SK-N-SH (cell line): ENCODE measurements around the gene PCDHGB6.
A peak's percentile ranks its signal among the peaks of the same experiment; 100 is the strongest.

Experiments used
- CHD2 ChIP-seq: fragments of 150-350 bp; IDR thresholded peaks from 2 replicates; pipeline ENCODE4 v1.6.1; 2018; ENCODE audit warnings: low read length; ENCODE audit not compliant: partially characterized antibody
- EP300 ChIP-seq, 2 experiments: IDR thresholded peaks; 2 replicates each; pipeline versions ENCODE4 v1.4.0 to v1.6.1; 2012; ENCODE audit warnings: borderline replicate concordance in 1 of 2, low read depth in 1 of 2, low read length in 1 of 2
- JUND ChIP-seq: IDR thresholded peaks from 2 replicates; pipeline ENCODE4 v1.4.0; 2012
- POLR2AphosphoS5 ChIP-seq: IDR thresholded peaks from 2 replicates; pipeline ENCODE4 v1.6.1; 2012; ENCODE audit warnings: low read depth, low read length
- RAD21 ChIP-seq: IDR thresholded peaks from 2 replicates; pipeline ENCODE4 v1.6.1; 2012; ENCODE audit warnings: mild to moderate bottlenecking, low read length
- RFX5 ChIP-seq: IDR thresholded peaks from 2 replicates; pipeline ENCODE4 v1.6.1; 2012; ENCODE audit warnings: mild to moderate bottlenecking, improper control_type of control experiment, low read length
- SMC3 ChIP-seq: IDR thresholded peaks from 2 replicates; pipeline ENCODE4 v1.6.1; 2012; ENCODE audit warnings: low read depth, low read length, improper control_type of control experiment
- TAF1 ChIP-seq: IDR thresholded peaks from 2 replicates; pipeline ENCODE4 v1.6.1; 2012; ENCODE audit warnings: low read depth, mild to moderate bottlenecking, low read length, moderate library complexity, borderline replicate concordance
- TCF12 ChIP-seq: IDR thresholded peaks from 2 replicates; pipeline ENCODE4 v1.4.0; 2012
- YY1 ChIP-seq: IDR thresholded peaks from 2 replicates; pipeline ENCODE4 v1.4.0; 2012; ENCODE audit warnings: low read depth, mild to moderate bottlenecking
- TF ChIP-seq, protein P1 (sequence below): IDR thresholded peaks from 2 replicates; pipeline ENCODE4 v1.4.0; 2012; ENCODE audit warnings: low read depth, borderline replicate concordance
- TF ChIP-seq, protein P2 (sequence below): fragments of 200-600 bp; sonication (generic); IDR thresholded peaks from 2 replicates; pipeline ENCODE4 v1.6.1; 2017; ENCODE audit warnings: antibody characterized with exemption, mild to moderate bottlenecking, moderate library complexity
- TF ChIP-seq, protein P3 (sequence below): fragments of 150-350 bp; IDR thresholded peaks from 2 replicates; pipeline ENCODE4 v1.6.1; 2016; ENCODE audit warnings: mild to moderate bottlenecking, low read depth, low read length
- TF ChIP-seq, protein P4 (sequence below): fragments of 150-350 bp; IDR thresholded peaks from 2 replicates; pipeline ENCODE4 v1.6.1; 2017; ENCODE audit warnings: antibody characterized with exemption, low read length, low read depth, borderline replicate concordance

DNA sequence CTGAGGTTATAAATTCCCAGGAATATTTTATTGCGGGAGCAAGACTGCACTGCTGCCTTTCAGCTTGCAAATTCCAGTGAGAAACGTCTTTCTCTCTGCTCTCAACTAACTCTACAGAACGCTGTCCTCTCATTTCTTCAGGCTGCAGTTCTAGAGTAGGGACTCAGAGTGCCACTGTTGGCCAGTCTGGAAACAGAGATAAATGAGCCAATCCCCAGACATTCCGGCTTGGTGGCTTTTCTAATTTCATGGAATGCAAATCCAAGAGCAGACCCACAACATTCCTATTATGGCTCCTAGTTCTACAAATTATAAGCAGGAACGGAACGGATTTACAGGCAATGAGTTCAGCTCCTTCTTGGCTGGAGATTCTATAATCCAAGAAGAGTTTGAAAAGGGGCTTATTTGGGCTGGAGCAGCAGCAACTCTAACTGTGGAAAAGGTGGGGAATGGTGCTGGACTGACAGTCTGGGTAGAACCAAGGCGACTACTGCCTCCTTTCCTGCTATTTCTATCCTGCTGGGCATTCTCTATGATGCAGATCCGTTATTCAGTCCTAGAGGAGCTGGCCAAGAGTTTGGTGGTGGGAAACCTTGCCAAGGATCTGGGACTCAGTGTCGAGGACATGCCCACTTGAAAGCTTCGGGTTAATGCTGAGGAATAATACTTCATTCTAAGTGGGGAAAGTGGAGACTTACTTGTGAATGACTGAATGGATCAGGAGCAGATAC, 31.8 kb downstream of the PCDHGB6 start:
- TF ChIP-seq, protein P1, sequence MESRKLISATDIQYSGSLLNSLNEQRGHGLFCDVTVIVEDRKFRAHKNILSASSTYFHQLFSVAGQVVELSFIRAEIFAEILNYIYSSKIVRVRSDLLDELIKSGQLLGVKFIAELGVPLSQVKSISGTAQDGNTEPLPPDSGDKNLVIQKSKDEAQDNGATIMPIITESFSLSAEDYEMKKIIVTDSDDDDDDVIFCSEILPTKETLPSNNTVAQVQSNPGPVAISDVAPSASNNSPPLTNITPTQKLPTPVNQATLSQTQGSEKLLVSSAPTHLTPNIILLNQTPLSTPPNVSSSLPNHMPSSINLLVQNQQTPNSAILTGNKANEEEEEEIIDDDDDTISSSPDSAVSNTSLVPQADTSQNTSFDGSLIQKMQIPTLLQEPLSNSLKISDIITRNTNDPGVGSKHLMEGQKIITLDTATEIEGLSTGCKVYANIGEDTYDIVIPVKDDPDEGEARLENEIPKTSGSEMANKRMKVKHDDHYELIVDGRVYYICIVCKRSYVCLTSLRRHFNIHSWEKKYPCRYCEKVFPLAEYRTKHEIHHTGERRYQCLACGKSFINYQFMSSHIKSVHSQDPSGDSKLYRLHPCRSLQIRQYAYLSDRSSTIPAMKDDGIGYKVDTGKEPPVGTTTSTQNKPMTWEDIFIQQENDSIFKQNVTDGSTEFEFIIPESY = no peak
- TF ChIP-seq, protein P2, sequence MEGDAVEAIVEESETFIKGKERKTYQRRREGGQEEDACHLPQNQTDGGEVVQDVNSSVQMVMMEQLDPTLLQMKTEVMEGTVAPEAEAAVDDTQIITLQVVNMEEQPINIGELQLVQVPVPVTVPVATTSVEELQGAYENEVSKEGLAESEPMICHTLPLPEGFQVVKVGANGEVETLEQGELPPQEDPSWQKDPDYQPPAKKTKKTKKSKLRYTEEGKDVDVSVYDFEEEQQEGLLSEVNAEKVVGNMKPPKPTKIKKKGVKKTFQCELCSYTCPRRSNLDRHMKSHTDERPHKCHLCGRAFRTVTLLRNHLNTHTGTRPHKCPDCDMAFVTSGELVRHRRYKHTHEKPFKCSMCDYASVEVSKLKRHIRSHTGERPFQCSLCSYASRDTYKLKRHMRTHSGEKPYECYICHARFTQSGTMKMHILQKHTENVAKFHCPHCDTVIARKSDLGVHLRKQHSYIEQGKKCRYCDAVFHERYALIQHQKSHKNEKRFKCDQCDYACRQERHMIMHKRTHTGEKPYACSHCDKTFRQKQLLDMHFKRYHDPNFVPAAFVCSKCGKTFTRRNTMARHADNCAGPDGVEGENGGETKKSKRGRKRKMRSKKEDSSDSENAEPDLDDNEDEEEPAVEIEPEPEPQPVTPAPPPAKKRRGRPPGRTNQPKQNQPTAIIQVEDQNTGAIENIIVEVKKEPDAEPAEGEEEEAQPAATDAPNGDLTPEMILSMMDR = 0 out of 2 replicates have a peak, but pooled peaks have one; percentile 7
- TF ChIP-seq RFX5 (no peak), TAF1 (no peak), CHD2 (no peak), EP300 (IDR thresholded peaks at IDR 0.05; ENCODE audit: borderline replicate concordance in 1 of 2, low read depth in 1 of 2, low read length in 1 of 2) (no peak), RAD21 (no peak), YY1 (no peak), TCF12 (no peak), POLR2AphosphoS5 (no peak), SMC3 (no peak), JUND (no peak)
- TF ChIP-seq, protein P3, sequence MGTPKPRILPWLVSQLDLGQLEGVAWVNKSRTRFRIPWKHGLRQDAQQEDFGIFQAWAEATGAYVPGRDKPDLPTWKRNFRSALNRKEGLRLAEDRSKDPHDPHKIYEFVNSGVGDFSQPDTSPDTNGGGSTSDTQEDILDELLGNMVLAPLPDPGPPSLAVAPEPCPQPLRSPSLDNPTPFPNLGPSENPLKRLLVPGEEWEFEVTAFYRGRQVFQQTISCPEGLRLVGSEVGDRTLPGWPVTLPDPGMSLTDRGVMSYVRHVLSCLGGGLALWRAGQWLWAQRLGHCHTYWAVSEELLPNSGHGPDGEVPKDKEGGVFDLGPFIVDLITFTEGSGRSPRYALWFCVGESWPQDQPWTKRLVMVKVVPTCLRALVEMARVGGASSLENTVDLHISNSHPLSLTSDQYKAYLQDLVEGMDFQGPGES = no peak
- TF ChIP-seq, protein P4, sequence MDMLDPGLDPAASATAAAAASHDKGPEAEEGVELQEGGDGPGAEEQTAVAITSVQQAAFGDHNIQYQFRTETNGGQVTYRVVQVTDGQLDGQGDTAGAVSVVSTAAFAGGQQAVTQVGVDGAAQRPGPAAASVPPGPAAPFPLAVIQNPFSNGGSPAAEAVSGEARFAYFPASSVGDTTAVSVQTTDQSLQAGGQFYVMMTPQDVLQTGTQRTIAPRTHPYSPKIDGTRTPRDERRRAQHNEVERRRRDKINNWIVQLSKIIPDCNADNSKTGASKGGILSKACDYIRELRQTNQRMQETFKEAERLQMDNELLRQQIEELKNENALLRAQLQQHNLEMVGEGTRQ = no peak
